ENCODE measurements around the gene SAAL1. TPM values are rescaled to one million over a fixed set of nuclear protein-coding genes. Genes with fewer than 3 reads are reported as not detected.

SAAL1 gene
- total RNA-seq, 2 experiments from 2014 or later, result 21.3 to 24.5 TPM

DNA sequence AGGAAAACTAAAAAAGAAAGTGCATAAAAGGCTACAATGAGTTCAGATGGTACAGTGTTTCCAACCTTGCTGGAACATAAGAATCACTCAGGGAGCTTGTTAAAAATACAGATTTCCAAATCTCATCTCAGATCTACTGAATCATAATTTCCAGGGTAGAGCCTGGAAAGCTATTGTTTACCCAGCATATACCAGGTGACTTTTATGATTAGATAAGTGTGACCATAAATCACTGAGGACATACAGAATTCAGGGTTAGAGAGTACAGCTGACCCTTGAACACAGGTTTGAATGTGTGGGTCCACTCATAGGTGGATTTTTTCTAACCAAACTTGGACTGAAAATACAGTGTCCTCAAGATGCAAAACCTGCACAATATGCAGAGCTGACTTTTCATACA, 11.9 kb downstream of the SAAL1 start:
- no peak overlapping the region for H3K27ac ChIP-seq (ENCODE audit: low read depth in 1 of 2, low read length in 2 of 2)
- no peak overlapping the region for H3K4me3 ChIP-seq (ENCODE audit: low read length)
- Mint-ChIP-seq H3K4me3 (no peak overlapping the region), H3K36me3 (ENCODE audit: low read depth) (peaks cover 79% of the 10 kb centered on the region), H3K4me1 (ENCODE audit: low read depth) (no peaks in the 10 kb centered on the region), H3K27me3 (no peaks in the 10 kb centered on the region), H3K27ac (no peak overlapping the region), H3K9me3 (no peaks in the 10 kb centered on the region)
- peaks cover 67% of the 10 kb centered on the region for H3K36me3 ChIP-seq (ENCODE audit: insufficient read depth, low read length)
- intact Hi-C loops (cut with DNase I, micrococcal nuclease), result loop anchor here in 1 of 2 experiments (2.0 kb wide), 1 partner anchor 21 kb away; no protein-coding TSS in a partner anchor
- ATAC-seq (ENCODE audit: poor library complexity), result no peak
- DNase-seq, result no peak
- CTCF ChIA-PET, result interaction anchor here (1.1 kb wide), 1 partner anchor 12 kb away, joined by 4 read pairs; no protein-coding TSS in a partner anchor
- no peaks in the 10 kb centered on the region for H3K27me3 ChIP-seq (ENCODE audit: control insufficient read depth in 1 of 2, insufficient read depth in 2 of 2, low read length in 2 of 2)
- POLR2A ChIA-PET, result no interaction called here
- no peaks in the 10 kb centered on the region for H3K9me3 ChIP-seq (ENCODE audit: control insufficient read depth in 1 of 2, insufficient read depth in 1 of 2, low read length in 2 of 2)
- no peak for TF ChIP-seq CTCF (IDR thresholded peaks at IDR 0.05)
- no peaks in the 10 kb centered on the region for H3K4me1 ChIP-seq (ENCODE audit: insufficient read depth, low read length)

- intact Hi-C loops (cut with DNase I, micrococcal nuclease), result loop anchor here in 1 of 2 experiments (2.0 kb wide), 1 partner anchor 19 kb away; no protein-coding TSS in a partner anchor
- H3K4me3 ChIP-seq (ENCODE audit: low read length), result no peak overlapping the region
- peaks cover 87% of the 10 kb centered on the region for H3K36me3 Mint-ChIP-seq (ENCODE audit: low read depth)
- no peak for TF ChIP-seq CTCF (IDR thresholded peaks at IDR 0.05)
- no peaks in the 10 kb centered on the region for H3K4me1 Mint-ChIP-seq (ENCODE audit: low read depth)
- CTCF ChIA-PET, result interaction anchor here (0.6 kb wide), 1 partner anchor 23 kb away, joined by 4 read pairs; no protein-coding TSS in a partner anchor
- H3K36me3 ChIP-seq (ENCODE audit: insufficient read depth, low read length), result peaks cover 89% of the 10 kb centered on the region
- DNase-seq, result no peak
- H3K9me3 ChIP-seq (ENCODE audit: control insufficient read depth in 1 of 2, insufficient read depth in 1 of 2, low read length in 2 of 2), result no peaks in the 10 kb centered on the region
- no peaks in the 10 kb centered on the region for H3K27me3 Mint-ChIP-seq
- H3K9me3 Mint-ChIP-seq, result no peaks in the 10 kb centered on the region
- H3K27me3 ChIP-seq (ENCODE audit: control insufficient read depth in 1 of 2, insufficient read depth in 2 of 2, low read length in 2 of 2), result no peaks in the 10 kb centered on the region
- H3K4me3 Mint-ChIP-seq, result no peak overlapping the region
- H3K27ac Mint-ChIP-seq, result no peak overlapping the region
- H3K4me1 ChIP-seq (ENCODE audit: insufficient read depth, low read length), result no peaks in the 10 kb centered on the region
- no peak for ATAC-seq (ENCODE audit: poor library complexity)
- POLR2A ChIA-PET, result no interaction called here
- H3K27ac ChIP-seq (ENCODE audit: low read depth in 1 of 2, low read length in 2 of 2), result no peak overlapping the region
Observed at GRCh38 chr11:18091731-18092130, 14.2 kb downstream of the SAAL1 start.

- Mint-ChIP-seq H3K27ac (no peak overlapping the region), H3K4me3 (no peak overlapping the region), H3K27me3 (no peaks in the 10 kb centered on the region), H3K4me1 (ENCODE audit: low read depth) (no peaks in the 10 kb centered on the region), H3K36me3 (ENCODE audit: low read depth) (peaks cover 87% of the 10 kb centered on the region), H3K9me3 (no peaks in the 10 kb centered on the region)
- Histone ChIP-seq H3K4me3 (ENCODE audit: low read length) (no peak overlapping the region), H3K4me1 (ENCODE audit: insufficient read depth, low read length) (no peaks in the 10 kb centered on the region), H3K36me3 (ENCODE audit: insufficient read depth, low read length) (peaks cover 94% of the 10 kb centered on the region), H3K27ac (ENCODE audit: low read depth in 1 of 2, low read length in 2 of 2) (no peak overlapping the region), H3K27me3 (ENCODE audit: control insufficient read depth in 1 of 2, insufficient read depth in 2 of 2, low read length in 2 of 2) (no peaks in the 10 kb centered on the region), H3K9me3 (ENCODE audit: control insufficient read depth in 1 of 2, insufficient read depth in 1 of 2, low read length in 2 of 2) (no peaks in the 10 kb centered on the region)
- ChIA-PET CTCF (no interaction called here), POLR2A (interaction anchor here (0.5 to 1.2 kb wide), 2 partner anchors 15 to 75 kb away, joined by 3 read pairs; no protein-coding TSS in a partner anchor)
- no peak for ATAC-seq (ENCODE audit: poor library complexity)
- no peak for DNase-seq
- TF ChIP-seq CTCF (IDR thresholded peaks at IDR 0.05), result no peak
- intact Hi-C loops (cut with DNase I, micrococcal nuclease), result no loop called here
Observed at GRCh38 chr11:18088966-18089365, 16.9 kb downstream of the SAAL1 start.

All from CD4-positive, alpha-beta T cell (primary cell).